GM06990 (cell line): ENCODE results near the gene ADORA2A.

Source experiments
- DNase-seq: peaks from one replicate; pipeline ENCODE4 v3.0.0-alpha.2; 2011; ENCODE audit not compliant: insufficient read length; ENCODE audit errors: extremely low read depth
- H3K27me3 ChIP-seq: replicated peaks from 2 replicates; pipeline ENCODE4 v1.6.0; 2011; ENCODE audit warnings: low read length; ENCODE audit not compliant: control insufficient read depth, insufficient read depth
- H3K36me3 ChIP-seq: 2 replicates; pipeline ENCODE4 v1.5.1; 2011; ENCODE audit warnings: low read length; ENCODE audit not compliant: control insufficient read depth, insufficient read depth
- H3K4me3 ChIP-seq: replicated peaks from 2 replicates; pipeline ENCODE4 v1.5.1; 2011; ENCODE audit warnings: low read depth, mild to moderate bottlenecking, control low read depth, low read length
- CTCF ChIP-seq: IDR thresholded peaks from 2 replicates; pipeline ENCODE4 v1.5.1; 2011; ENCODE audit warnings: low read length, control low read depth, mild to moderate bottlenecking, inconsistent platforms; ENCODE audit not compliant: insufficient read depth, poor library complexity, severe bottlenecking

ADORA2A gene

DNA sequence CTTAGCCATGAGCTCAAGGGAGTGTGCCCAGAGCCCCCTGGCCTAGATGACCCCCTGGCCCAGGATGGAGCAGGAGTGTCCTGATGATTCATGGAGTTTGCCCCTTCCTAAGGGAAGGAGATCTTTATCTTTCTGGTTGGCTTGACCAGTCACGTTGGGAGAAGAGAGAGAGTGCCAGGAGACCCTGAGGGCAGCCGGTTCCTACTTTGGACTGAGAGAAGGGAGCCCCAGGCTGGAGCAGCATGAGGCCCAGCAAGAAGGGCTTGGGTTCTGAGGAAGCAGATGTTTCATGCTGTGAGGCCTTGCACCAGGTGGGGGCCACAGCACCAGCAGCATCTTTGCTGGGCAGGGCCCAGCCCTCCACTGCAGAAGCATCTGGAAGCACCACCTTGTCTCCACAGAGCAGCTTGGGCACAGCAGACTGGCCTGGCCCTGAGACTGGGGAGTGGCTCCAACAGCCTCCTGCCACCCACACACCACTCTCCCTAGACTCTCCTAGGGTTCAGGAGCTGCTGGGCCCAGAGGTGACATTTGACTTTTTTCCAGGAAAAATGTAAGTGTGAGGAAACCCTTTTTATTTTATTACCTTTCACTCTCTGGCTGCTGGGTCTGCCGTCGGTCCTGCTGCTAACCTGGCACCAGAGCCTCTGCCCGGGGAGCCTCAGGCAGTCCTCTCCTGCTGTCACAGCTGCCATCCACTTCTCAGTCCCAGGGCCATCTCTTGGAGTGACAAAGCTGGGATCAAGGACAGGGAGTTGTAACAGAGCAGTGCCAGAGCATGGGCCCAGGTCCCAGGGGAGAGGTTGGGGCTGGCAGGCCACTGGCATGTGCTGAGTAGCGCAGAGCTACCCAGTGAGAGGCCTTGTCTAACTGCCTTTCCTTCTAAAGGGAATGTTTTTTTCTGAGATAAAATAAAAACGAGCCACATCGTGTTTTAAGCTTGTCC lies 14.3 kb downstream of the ADORA2A start:
- no peak overlapping the region for H3K4me3 ChIP-seq
- no peak for DNase-seq
- TF ChIP-seq CTCF = no peak
- H3K27me3 ChIP-seq = no peaks in the 10 kb centered on the region
- peaks cover 38% of the 10 kb centered on the region for H3K36me3 ChIP-seq

DNA sequence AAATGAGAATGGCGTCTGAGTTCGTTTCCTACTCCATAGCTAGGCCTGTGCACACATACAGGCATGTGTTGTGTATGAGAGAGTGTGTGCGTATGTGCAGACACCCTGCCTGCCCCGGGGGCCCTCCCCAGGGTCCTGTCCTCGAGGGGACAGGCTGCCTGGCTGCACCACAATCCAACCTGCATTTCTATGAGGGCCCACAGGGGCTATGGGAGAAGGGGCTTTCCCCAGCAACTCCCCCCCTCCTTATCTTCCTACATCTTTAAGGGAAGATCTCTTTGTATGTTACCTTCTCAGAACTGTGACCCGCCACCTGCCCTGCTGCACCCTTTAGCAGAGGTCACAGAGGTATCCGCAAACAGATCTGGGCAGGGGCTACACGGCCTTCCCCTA lies 14.9 kb downstream of the ADORA2A start:
- peaks cover 38% of the 10 kb centered on the region for H3K36me3 ChIP-seq
- DNase-seq = no peak
- H3K27me3 ChIP-seq = no peaks in the 10 kb centered on the region
- no peak for TF ChIP-seq CTCF
- no peak overlapping the region for H3K4me3 ChIP-seq

GRCh38 chr22:24443668-24444067 lies 16.3 kb downstream of the ADORA2A start:
- Histone ChIP-seq H3K36me3 (peaks cover 38% of the 10 kb centered on the region), H3K27me3 (no peaks in the 10 kb centered on the region), H3K4me3 (no peak overlapping the region)
- no peak for DNase-seq
- TF ChIP-seq CTCF = no peak

DNA sequence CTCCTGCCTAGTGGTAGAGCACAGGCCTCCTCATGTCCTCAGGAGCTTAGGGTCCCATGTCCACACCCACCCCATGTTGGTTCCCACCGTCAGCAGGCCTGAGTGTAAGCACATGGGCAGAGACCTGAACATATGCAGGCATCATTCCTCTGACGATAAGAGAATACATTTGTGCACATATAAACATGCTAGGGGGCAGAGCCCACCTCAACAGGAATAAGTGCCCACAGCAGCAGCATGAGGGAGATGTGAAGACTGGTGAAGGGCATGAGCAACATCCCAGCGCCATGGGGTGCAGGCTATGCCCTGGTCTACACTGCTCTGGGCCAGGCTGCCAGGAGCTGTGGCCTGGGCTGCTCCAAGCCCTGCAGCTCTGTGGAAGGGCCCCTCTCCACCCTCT lies 16.9 kb downstream of the ADORA2A start:
- no peak for TF ChIP-seq CTCF
- H3K4me3 ChIP-seq = no peak overlapping the region

DNA sequence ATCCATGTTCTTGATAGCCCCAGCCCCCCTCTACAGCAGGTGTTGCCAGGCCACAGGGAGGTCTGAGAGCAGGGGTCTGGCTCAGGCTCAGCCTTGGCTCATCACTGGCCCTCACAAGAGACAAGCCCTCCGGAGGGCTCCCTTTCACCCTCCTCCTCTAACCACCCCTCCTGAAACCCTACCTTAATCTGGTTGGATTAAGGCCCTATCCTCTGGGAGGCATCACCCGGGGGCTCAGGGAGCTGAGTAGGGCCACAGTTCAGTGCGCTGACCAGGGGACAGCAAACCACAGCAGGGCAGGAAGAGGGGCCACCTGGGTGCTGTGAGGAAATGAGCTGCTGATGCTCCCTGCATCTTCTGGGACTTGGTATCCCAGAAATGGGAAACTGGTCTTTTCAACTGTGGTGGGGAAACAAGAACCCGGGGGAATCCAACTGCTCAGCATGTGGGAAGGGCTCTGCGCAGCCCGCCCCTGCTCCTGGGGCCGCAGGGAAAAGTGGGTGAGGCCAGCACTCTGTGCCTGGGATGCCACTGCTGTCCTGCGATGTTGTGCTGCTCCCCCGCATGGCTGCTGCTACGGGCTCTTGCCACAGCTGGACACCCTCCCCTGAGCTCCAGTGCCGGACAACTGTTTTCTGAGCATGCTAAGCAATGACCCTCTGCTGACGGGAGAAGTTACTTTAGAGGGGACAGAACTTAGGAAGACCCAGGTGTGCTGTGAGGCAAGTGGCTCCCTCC lies 17.5 kb downstream of the ADORA2A start:
- Histone ChIP-seq H3K4me3 (no peak overlapping the region), H3K36me3 (peaks cover 36% of the 10 kb centered on the region), H3K27me3 (no peaks in the 10 kb centered on the region)
- TF ChIP-seq CTCF = no peak
- no peak for DNase-seq

More for the DNA sequence above, 16.9 kb downstream of the ADORA2A start:
- Histone ChIP-seq H3K27me3 (no peaks in the 10 kb centered on the region), H3K36me3 (peaks cover 38% of the 10 kb centered on the region)
- no peak for DNase-seq
